ENCODE data around the gene ADCY4. TPM values are rescaled to one million over a fixed set of nuclear protein-coding genes. Genes with fewer than 3 reads are reported as not detected.
A peak's percentile ranks its signal among the peaks of the same experiment; 100 is the strongest.

Gene ADCY4
- total RNA-seq, 1 experiment from 2014 or later, result 1.1 TPM

DNA sequence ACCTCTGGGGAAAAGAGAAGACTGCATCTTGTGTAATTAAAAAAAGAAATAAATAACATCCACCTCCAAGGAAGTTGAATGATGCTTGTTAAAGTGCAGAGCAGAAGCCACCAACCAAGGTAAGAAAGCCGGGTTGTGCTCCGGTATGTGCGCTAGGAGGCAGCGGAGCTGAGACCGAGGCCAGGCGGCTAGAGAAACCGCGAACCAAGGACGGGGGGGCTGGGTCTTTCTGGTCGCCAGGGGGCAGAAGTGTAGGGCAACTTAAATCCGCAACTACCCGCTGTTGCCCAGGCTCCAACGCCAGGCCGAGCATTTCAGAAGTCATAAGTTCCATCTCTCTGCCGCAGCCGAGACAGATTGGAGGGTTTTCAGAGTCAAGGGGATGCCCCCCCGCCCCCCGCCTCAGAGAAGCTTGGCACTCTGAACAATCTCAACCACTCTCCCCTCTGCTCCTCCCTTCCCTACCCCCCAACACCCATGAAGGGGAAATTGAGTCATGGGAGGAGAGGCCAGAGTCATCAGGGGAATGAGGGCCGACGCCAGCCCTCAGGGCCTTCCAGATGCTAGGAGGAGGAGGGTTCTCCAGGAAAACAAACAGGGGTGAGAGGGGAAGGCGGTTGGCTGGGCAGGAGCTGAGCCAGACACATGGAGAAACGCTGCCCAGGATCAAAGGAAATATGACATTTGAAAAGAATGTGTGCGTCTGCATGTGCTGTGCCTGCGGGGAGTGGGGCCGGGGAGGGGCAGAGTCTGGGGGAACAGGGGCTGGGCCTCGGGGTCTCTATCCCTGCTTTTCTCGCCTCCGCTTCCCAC lies 30.9 kb upstream of the ADCY4 start (continued):
- TF ChIP-seq, protein P1, sequence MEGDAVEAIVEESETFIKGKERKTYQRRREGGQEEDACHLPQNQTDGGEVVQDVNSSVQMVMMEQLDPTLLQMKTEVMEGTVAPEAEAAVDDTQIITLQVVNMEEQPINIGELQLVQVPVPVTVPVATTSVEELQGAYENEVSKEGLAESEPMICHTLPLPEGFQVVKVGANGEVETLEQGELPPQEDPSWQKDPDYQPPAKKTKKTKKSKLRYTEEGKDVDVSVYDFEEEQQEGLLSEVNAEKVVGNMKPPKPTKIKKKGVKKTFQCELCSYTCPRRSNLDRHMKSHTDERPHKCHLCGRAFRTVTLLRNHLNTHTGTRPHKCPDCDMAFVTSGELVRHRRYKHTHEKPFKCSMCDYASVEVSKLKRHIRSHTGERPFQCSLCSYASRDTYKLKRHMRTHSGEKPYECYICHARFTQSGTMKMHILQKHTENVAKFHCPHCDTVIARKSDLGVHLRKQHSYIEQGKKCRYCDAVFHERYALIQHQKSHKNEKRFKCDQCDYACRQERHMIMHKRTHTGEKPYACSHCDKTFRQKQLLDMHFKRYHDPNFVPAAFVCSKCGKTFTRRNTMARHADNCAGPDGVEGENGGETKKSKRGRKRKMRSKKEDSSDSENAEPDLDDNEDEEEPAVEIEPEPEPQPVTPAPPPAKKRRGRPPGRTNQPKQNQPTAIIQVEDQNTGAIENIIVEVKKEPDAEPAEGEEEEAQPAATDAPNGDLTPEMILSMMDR (IDR thresholded peaks at IDR 0.05), result peak; percentile 54; the same call in 1 of the 2 replicates
- TF ChIP-seq, protein P2, sequence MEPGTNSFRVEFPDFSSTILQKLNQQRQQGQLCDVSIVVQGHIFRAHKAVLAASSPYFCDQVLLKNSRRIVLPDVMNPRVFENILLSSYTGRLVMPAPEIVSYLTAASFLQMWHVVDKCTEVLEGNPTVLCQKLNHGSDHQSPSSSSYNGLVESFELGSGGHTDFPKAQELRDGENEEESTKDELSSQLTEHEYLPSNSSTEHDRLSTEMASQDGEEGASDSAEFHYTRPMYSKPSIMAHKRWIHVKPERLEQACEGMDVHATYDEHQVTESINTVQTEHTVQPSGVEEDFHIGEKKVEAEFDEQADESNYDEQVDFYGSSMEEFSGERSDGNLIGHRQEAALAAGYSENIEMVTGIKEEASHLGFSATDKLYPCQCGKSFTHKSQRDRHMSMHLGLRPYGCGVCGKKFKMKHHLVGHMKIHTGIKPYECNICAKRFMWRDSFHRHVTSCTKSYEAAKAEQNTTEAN (CRISPR knock-in tag; IDR thresholded peaks at IDR 0.05), result no peak
- TF ChIP-seq, protein P3, sequence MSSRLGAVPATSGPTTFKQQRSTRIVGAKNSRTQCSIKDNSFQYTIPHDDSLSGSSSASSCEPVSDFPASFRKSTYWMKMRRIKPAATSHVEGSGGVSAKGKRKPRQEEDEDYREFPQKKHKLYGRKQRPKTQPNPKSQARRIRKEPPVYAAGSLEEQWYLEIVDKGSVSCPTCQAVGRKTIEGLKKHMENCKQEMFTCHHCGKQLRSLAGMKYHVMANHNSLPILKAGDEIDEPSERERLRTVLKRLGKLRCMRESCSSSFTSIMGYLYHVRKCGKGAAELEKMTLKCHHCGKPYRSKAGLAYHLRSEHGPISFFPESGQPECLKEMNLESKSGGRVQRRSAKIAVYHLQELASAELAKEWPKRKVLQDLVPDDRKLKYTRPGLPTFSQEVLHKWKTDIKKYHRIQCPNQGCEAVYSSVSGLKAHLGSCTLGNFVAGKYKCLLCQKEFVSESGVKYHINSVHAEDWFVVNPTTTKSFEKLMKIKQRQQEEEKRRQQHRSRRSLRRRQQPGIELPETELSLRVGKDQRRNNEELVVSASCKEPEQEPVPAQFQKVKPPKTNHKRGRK (CRISPR knock-in tag; IDR thresholded peaks at IDR 0.05; ENCODE audit: borderline replicate concordance), result no peak
- TF ChIP-seq, protein P4, sequence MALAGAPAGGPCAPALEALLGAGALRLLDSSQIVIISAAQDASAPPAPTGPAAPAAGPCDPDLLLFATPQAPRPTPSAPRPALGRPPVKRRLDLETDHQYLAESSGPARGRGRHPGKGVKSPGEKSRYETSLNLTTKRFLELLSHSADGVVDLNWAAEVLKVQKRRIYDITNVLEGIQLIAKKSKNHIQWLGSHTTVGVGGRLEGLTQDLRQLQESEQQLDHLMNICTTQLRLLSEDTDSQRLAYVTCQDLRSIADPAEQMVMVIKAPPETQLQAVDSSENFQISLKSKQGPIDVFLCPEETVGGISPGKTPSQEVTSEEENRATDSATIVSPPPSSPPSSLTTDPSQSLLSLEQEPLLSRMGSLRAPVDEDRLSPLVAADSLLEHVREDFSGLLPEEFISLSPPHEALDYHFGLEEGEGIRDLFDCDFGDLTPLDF (CRISPR knock-in tag; IDR thresholded peaks at IDR 0.05), result no peak
- TF ChIP-seq GABPB1 (CRISPR knock-in tag; IDR thresholded peaks at IDR 0.05), result peak; percentile 45; the same call in 1 of the 2 replicates
- TF ChIP-seq ESRRA (CRISPR knock-in tag; IDR thresholded peaks at IDR 0.05; ENCODE audit: borderline replicate concordance), result no peak
- no peak for TF ChIP-seq KAT7 (CRISPR knock-in tag; IDR thresholded peaks at IDR 0.05; ENCODE audit: borderline replicate concordance)
- TF ChIP-seq, protein P5, sequence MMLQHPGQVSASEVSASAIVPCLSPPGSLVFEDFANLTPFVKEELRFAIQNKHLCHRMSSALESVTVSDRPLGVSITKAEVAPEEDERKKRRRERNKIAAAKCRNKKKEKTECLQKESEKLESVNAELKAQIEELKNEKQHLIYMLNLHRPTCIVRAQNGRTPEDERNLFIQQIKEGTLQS (CRISPR knock-in tag; conservative IDR thresholded peaks at IDR 0.05), result no peak

DNA sequence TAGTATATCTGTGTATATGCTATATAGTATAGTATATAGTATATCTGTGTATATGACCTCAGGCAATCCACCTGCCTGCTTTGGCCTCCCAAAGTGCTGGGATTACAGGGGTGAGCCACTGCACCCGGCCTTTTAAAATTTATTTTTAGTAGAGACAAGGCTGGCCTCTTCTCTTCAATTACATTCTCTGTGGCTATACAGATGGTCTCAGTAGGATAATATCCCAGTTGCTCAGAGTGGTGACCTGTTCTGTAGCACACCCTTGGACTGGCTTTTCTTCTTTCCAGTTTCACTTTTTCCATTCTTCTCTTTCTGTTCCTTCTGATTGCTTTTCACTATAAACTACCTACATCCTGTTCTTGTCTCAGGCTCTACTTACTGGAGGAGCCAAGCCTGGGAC lies 30.0 kb upstream of the ADCY4 start:
- Mint-ChIP-seq H3K4me1 (peaks cover 15% of the 10 kb centered on the region), H3K4me3 (no peak overlapping the region), H3K27me3 (ENCODE audit: low read depth) (peaks cover 39% of the 10 kb centered on the region), H3K27ac (no peak overlapping the region), H3K36me3 (no peaks in the 10 kb centered on the region), H3K9me3 (no peaks in the 10 kb centered on the region)
- ChIA-PET CTCF (interaction anchor here (2.2 to 2.3 kb wide), 8 partner anchors 12 to 71 kb away, joined by 12 to 148 read pairs (median 23); partner anchors contain the start of genes CBLN3, KHNYN and NYNRIN), POLR2A (no interaction called here)
- DNase-seq (ENCODE audit: low spot score), result no peak
- no peak for ATAC-seq
- TF ChIP-seq, protein P6, sequence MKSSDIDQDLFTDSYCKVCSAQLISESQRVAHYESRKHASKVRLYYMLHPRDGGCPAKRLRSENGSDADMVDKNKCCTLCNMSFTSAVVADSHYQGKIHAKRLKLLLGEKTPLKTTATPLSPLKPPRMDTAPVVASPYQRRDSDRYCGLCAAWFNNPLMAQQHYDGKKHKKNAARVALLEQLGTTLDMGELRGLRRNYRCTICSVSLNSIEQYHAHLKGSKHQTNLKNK (CRISPR knock-in tag; IDR thresholded peaks at IDR 0.05), result no peak
- TF ChIP-seq FOXP1 (CRISPR knock-in tag; IDR thresholded peaks at IDR 0.05; ENCODE audit: borderline replicate concordance), result no peak
- no peak for TF ChIP-seq ETV6 (CRISPR knock-in tag; IDR thresholded peaks at IDR 0.05)

DNA sequence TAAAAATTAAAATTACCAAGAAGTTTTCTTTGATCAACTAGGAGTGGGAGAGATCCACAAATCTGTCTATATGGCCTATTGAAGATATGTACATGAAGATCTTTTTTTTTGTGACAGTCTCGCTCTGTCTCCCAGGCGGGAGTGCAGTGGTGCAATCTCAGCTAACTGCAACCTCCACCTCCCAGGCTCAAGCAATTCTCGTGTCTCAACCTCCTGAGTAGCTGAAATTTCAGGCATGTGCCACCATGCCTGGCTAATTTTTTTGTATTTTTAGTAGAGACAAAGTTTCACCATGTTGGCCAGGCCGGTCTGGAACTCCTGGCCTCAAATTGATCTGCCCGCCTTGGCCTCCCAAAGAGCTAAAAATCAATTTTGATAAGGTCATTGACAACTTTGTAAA lies 28.5 kb upstream of the ADCY4 start:
- DNase-seq (ENCODE audit: low spot score) (no peak), ATAC-seq (no peak)
- no peaks in the 10 kb centered on the region for H3K9me3 Mint-ChIP-seq
- peaks cover 50% of the 10 kb centered on the region for H3K27me3 Mint-ChIP-seq (ENCODE audit: low read depth)
- ChIA-PET CTCF (interaction anchor here (1.1 to 8.2 kb wide), 4 partner anchors 30 to 88 kb away, joined by 4 to 63 read pairs (median 7); partner anchors contain the start of genes CBLN3 and KHNYN), POLR2A (no interaction called here)
- no peak overlapping the region for H3K27ac Mint-ChIP-seq
- H3K4me1 Mint-ChIP-seq, result peaks cover 10% of the 10 kb centered on the region
- TF ChIP-seq ZNF671 (CRISPR knock-in tag; IDR thresholded peaks at IDR 0.05) (no peak), JAZF1 (CRISPR knock-in tag; IDR thresholded peaks at IDR 0.05) (no peak), SP1 (CRISPR knock-in tag; conservative IDR thresholded peaks at IDR 0.05) (no peak), ZNF138 (CRISPR knock-in tag; conservative IDR thresholded peaks at IDR 0.05) (no peak), IRF2 (CRISPR knock-in tag; IDR thresholded peaks at IDR 0.05; ENCODE audit: borderline replicate concordance, low read depth) (no peak), ELF4 (CRISPR knock-in tag; IDR thresholded peaks at IDR 0.05; ENCODE audit: low read depth) (no peak), MXD4 (CRISPR knock-in tag; IDR thresholded peaks at IDR 0.05; ENCODE audit: borderline replicate concordance) (no peak)
- TF ChIP-seq, protein P7, sequence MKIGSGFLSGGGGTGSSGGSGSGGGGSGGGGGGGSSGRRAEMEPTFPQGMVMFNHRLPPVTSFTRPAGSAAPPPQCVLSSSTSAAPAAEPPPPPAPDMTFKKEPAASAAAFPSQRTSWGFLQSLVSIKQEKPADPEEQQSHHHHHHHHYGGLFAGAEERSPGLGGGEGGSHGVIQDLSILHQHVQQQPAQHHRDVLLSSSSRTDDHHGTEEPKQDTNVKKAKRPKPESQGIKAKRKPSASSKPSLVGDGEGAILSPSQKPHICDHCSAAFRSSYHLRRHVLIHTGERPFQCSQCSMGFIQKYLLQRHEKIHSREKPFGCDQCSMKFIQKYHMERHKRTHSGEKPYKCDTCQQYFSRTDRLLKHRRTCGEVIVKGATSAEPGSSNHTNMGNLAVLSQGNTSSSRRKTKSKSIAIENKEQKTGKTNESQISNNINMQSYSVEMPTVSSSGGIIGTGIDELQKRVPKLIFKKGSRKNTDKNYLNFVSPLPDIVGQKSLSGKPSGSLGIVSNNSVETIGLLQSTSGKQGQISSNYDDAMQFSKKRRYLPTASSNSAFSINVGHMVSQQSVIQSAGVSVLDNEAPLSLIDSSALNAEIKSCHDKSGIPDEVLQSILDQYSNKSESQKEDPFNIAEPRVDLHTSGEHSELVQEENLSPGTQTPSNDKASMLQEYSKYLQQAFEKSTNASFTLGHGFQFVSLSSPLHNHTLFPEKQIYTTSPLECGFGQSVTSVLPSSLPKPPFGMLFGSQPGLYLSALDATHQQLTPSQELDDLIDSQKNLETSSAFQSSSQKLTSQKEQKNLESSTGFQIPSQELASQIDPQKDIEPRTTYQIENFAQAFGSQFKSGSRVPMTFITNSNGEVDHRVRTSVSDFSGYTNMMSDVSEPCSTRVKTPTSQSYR (CRISPR knock-in tag; IDR thresholded peaks at IDR 0.05), result no peak
- no peaks in the 10 kb centered on the region for H3K36me3 Mint-ChIP-seq
- H3K4me3 Mint-ChIP-seq, result no peak overlapping the region

Measured in WTC11 (cell line).